ENCODE data around the gene RBM33. TPM values are rescaled to one million over a fixed set of nuclear protein-coding genes. Genes with fewer than 3 reads are reported as not detected.

Gene RBM33
- total and polyA plus RNA-seq, 4 experiments from 2014 or later = 17.2 to 167 (median 113) TPM

DNA sequence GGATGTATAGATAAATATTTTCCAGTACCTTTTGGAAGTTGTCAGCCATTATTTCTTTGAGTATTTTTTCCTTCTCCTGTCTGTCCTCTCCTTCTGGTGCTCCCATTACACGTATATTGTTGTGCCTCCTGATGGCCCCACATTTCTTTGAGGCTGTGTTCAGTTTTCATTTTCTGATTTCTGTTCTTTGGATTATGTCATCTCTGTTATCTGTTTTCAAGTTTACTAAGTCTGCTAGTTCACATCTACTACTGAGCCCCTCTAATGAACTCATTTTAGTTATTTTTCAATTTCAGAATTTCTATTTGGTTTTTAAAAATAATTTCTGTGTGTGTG, 16.3 kb downstream of the RBM33 start:
- peak overlapping the region in 3 of 7 donors; percentile 5 to 82 (median 29) for H3K27ac Mint-ChIP-seq
- H3K4me3 ChIP-seq (ENCODE audit: low read length in 2 of 2) = no peak overlapping the region

GRCh38 chr7:155662343-155663043, 18.0 kb downstream of the RBM33 start:
- H3K4me3 Mint-ChIP-seq = peak overlapping the region in 4 of 8 donors; percentile 45 to 55 (median 50)
- Histone ChIP-seq H3K4me3 (ENCODE audit: low read length in 2 of 2) (no peak overlapping the region), H3K36me3 (ENCODE audit: insufficient read depth, low read length) (no peaks in the 10 kb centered on the region), H3K9me3 (ENCODE audit: control insufficient read depth in 1 of 2, low read length in 2 of 2) (no peaks in the 10 kb centered on the region), H3K27ac (ENCODE audit: low read depth, low read length) (no peak overlapping the region), H3K4me1 (ENCODE audit: insufficient read depth, low read length) (peaks cover 85% of the 10 kb centered on the region), H3K27me3 (ENCODE audit: insufficient read depth, low read length) (no peaks in the 10 kb centered on the region)
- H3K27ac Mint-ChIP-seq = peak overlapping the region in 3 of 7 donors; percentile 22 to 38 (median 27)
- ChIA-PET CTCF (ENCODE audit: partially characterized antibody) (interaction anchor here (1.3 kb wide), 1 partner anchor 64 kb away, joined by 3 read pairs; no protein-coding TSS in a partner anchor), POLR2A (ENCODE audit: partially characterized antibody) (no interaction called here)
- peaks cover 0 to 5% (median 1%) of the 10 kb centered on the region in 8 donors for H3K9me3 Mint-ChIP-seq
- peaks cover 34 to 36% of the 10 kb centered on the region in 2 donors for H3K36me3 Mint-ChIP-seq
- no peak for DNase-seq
- H3K4me1 Mint-ChIP-seq = peaks cover 55 to 89% (median 73%) of the 10 kb centered on the region in 4 donors
- H3K27me3 Mint-ChIP-seq = no peaks in the 10 kb centered on the region
- intact Hi-C loops (cut with micrococcal nuclease) = no loop called here

More for the DNA sequence above, 16.3 kb downstream of the RBM33 start:
- H3K27me3 ChIP-seq (ENCODE audit: insufficient read depth, low read length) = no peaks in the 10 kb centered on the region
- H3K9me3 ChIP-seq (ENCODE audit: control insufficient read depth in 1 of 2, low read length in 2 of 2) = no peaks in the 10 kb centered on the region
- H3K36me3 ChIP-seq (ENCODE audit: insufficient read depth, low read length) = no peaks in the 10 kb centered on the region
- peaks cover 27 to 33% of the 10 kb centered on the region in 2 donors for H3K36me3 Mint-ChIP-seq
- no peaks in the 10 kb centered on the region for H3K27me3 Mint-ChIP-seq
- intact Hi-C loops (cut with micrococcal nuclease) = no loop called here
- POLR2A ChIA-PET (ENCODE audit: partially characterized antibody) = no interaction called here
- peaks cover 0 to 5% (median 1%) of the 10 kb centered on the region in 8 donors for H3K9me3 Mint-ChIP-seq
- DNase-seq = no peak
- no peak overlapping the region for H3K27ac ChIP-seq (ENCODE audit: low read depth, low read length)
- CTCF ChIA-PET (ENCODE audit: partially characterized antibody) = no interaction called here
- H3K4me1 Mint-ChIP-seq = peaks cover 60 to 92% (median 76%) of the 10 kb centered on the region in 4 donors
- peak overlapping the region in 7 of 8 donors; percentile 4 to 71 (median 34) for H3K4me3 Mint-ChIP-seq
- peaks cover 80% of the 10 kb centered on the region for H3K4me1 ChIP-seq (ENCODE audit: insufficient read depth, low read length)

- Mint-ChIP-seq H3K9me3 (peaks cover 0 to 5% (median 1%) of the 10 kb centered on the region in 8 donors), H3K27ac (no peak overlapping the region), H3K4me3 (peak overlapping the region in 2 of 8 donors; percentile 11 to 50), H3K4me1 (peaks cover 63 to 90% (median 75%) of the 10 kb centered on the region in 4 donors), H3K36me3 (peaks cover 36 to 39% of the 10 kb centered on the region in 2 donors), H3K27me3 (no peaks in the 10 kb centered on the region)
- no peaks in the 10 kb centered on the region for H3K27me3 ChIP-seq (ENCODE audit: insufficient read depth, low read length)
- peaks cover 81% of the 10 kb centered on the region for H3K4me1 ChIP-seq (ENCODE audit: insufficient read depth, low read length)
- no peak for DNase-seq
- POLR2A ChIA-PET (ENCODE audit: partially characterized antibody) = interaction anchor here (1.5 kb wide), 1 partner anchor 20 kb away, joined by 3 read pairs; the partner anchor contains the start of gene RBM33
- CTCF ChIA-PET (ENCODE audit: partially characterized antibody) = interaction anchor here (1.3 kb wide), 1 partner anchor 65 kb away, joined by 3 read pairs; no protein-coding TSS in a partner anchor
- no peaks in the 10 kb centered on the region for H3K36me3 ChIP-seq (ENCODE audit: insufficient read depth, low read length)
- no peak overlapping the region for H3K4me3 ChIP-seq (ENCODE audit: low read length in 2 of 2)
- no peak overlapping the region for H3K27ac ChIP-seq (ENCODE audit: low read depth, low read length)
- intact Hi-C loops (cut with micrococcal nuclease) = no loop called here
- H3K9me3 ChIP-seq (ENCODE audit: control insufficient read depth in 1 of 2, low read length in 2 of 2) = no peaks in the 10 kb centered on the region
These were observed 19.5 kb downstream of the RBM33 start for GRCh38 chr7:155663937-155664336.

DNA sequence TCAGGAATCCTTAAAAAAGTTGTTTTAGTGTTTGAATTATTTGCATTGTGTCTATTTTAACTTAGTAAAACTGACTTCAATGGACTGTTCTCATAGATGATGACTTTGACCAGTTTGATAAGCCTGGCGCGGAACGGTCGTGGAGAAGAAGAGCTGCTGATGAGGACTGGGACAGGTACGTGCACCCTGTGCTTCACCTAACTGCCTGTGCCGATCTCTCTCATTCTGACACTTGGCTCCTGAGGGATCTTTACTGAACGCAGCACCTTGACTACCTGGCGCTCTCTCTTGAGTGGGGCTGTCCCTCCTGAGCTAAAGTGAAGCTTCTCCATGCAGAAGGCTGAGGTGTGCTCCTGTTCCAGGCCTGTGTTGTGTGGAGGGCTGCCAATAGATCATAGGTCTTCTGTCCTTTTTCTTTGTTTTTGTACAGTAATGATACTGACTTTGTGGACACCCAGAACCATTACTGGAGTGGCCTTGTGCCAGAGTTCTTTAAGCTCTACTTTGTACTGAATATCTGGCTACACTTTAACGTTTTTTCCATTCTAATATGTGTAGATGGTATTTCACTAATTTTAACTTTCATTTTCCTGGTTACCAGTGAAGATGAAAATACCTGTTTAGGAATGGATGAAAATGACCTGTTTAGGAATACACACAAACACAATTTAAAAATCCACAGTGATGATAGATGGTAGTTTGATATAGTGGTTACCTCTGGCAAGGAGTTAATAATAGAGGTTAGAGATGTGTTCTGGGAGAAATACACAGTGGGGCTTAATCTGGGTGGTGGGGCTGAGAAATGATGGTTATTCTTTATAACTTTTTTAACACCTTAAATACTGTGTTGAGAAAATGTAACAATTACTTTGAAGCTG, 20.9 kb downstream of the RBM33 start:
- Histone ChIP-seq H3K4me3 (ENCODE audit: low read length in 2 of 2) (no peak overlapping the region), H3K4me1 (ENCODE audit: insufficient read depth, low read length) (peaks cover 86% of the 10 kb centered on the region), H3K36me3 (ENCODE audit: insufficient read depth, low read length) (no peaks in the 10 kb centered on the region), H3K9me3 (ENCODE audit: control insufficient read depth in 1 of 2, low read length in 2 of 2) (no peaks in the 10 kb centered on the region), H3K27me3 (ENCODE audit: insufficient read depth, low read length) (no peaks in the 10 kb centered on the region), H3K27ac (ENCODE audit: low read depth, low read length) (no peak overlapping the region)
- Mint-ChIP-seq H3K9me3 (peaks cover 0 to 5% (median 1%) of the 10 kb centered on the region in 8 donors), H3K27ac (peak overlapping the region in 4 of 7 donors; percentile 25 to 64 (median 33)), H3K4me3 (peak overlapping the region in 3 of 8 donors; percentile 11 to 43 (median 19)), H3K4me1 (peaks cover 59 to 89% (median 72%) of the 10 kb centered on the region in 4 donors), H3K27me3 (no peaks in the 10 kb centered on the region), H3K36me3 (peaks cover 26 to 43% of the 10 kb centered on the region in 2 donors)
- DNase-seq = no peak
- ChIA-PET CTCF (ENCODE audit: partially characterized antibody) (no interaction called here), POLR2A (ENCODE audit: partially characterized antibody) (interaction anchor here (1.5 kb wide), 1 partner anchor 21 kb away, joined by 3 read pairs; the partner anchor contains the start of gene RBM33)
- intact Hi-C loops (cut with micrococcal nuclease) = no loop called here

- intact Hi-C loops (cut with micrococcal nuclease) = no loop called here
- CTCF ChIA-PET (ENCODE audit: partially characterized antibody) = no interaction called here
- Histone ChIP-seq H3K9me3 (ENCODE audit: control insufficient read depth in 1 of 2, low read length in 2 of 2) (no peaks in the 10 kb centered on the region), H3K27ac (ENCODE audit: low read depth, low read length) (no peak overlapping the region), H3K27me3 (ENCODE audit: insufficient read depth, low read length) (no peaks in the 10 kb centered on the region), H3K4me1 (ENCODE audit: insufficient read depth, low read length) (peaks cover 87% of the 10 kb centered on the region), H3K4me3 (ENCODE audit: low read length in 2 of 2) (no peak overlapping the region), H3K36me3 (ENCODE audit: insufficient read depth, low read length) (no peaks in the 10 kb centered on the region)
- Mint-ChIP-seq H3K4me3 (peak overlapping the region in 2 of 8 donors; percentile 16 to 22), H3K4me1 (peaks cover 59 to 89% (median 72%) of the 10 kb centered on the region in 4 donors), H3K36me3 (peaks cover 20 to 42% of the 10 kb centered on the region in 2 donors), H3K9me3 (peaks cover 0 to under 1% (median 0%) of the 10 kb centered on the region in 8 donors), H3K27me3 (no peaks in the 10 kb centered on the region), H3K27ac (peak overlapping the region in 1 of 7 donors; percentile 17)
- POLR2A ChIA-PET (ENCODE audit: partially characterized antibody) = no interaction called here
- no peak for DNase-seq
These were observed 21.5 kb downstream of the RBM33 start for GRCh38 chr7:155665957-155666287.

DNA sequence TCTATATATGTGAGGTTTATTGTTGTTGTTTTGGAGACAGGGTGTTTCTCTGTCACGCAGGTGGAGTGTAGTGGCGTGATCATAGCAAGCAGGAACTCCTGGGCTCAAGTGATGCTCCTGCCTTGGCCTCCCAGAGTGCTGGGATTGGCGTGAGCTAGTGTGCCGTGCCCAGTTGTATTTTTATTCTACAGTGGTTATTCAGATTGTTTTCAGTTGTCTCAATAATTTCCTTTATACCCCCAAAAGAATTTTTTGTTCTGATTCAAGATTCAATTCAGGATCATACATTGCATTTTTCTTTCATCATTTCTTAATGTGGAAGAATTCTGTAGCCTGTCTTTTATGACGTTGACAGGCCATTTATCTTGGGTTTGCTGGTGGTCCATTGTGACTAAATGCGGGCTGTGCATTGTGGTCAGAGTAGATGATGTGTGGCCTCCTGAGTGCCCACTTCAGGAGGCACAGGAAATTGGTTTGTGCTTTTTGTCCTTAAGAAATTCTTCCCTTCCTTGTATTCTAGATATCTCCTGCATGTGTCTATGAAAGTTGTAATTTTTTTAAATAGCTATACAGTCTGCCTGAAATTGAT, 22.9 kb downstream of the RBM33 start:
- peaks cover 55 to 84% (median 69%) of the 10 kb centered on the region in 4 donors for H3K4me1 Mint-ChIP-seq
- no peak overlapping the region for H3K4me3 ChIP-seq (ENCODE audit: low read length in 2 of 2)
- H3K27ac Mint-ChIP-seq = peak overlapping the region in 1 of 7 donors; percentile 53
- no peaks in the 10 kb centered on the region for H3K27me3 Mint-ChIP-seq
- H3K36me3 Mint-ChIP-seq = peaks cover 12 to 41% of the 10 kb centered on the region in 2 donors
- DNase-seq = no peak
- no peaks in the 10 kb centered on the region for H3K9me3 ChIP-seq (ENCODE audit: control insufficient read depth in 1 of 2, low read length in 2 of 2)
- peak overlapping the region in 1 of 8 donors; percentile 3 for H3K4me3 Mint-ChIP-seq
- no peak overlapping the region for H3K27ac ChIP-seq (ENCODE audit: low read depth, low read length)
- CTCF ChIA-PET (ENCODE audit: partially characterized antibody) = no interaction called here
- peaks cover 78% of the 10 kb centered on the region for H3K4me1 ChIP-seq (ENCODE audit: insufficient read depth, low read length)
- no peaks in the 10 kb centered on the region for H3K36me3 ChIP-seq (ENCODE audit: insufficient read depth, low read length)
- H3K9me3 Mint-ChIP-seq = no peaks in the 10 kb centered on the region
- POLR2A ChIA-PET (ENCODE audit: partially characterized antibody) = no interaction called here
- no peaks in the 10 kb centered on the region for H3K27me3 ChIP-seq (ENCODE audit: insufficient read depth, low read length)
- intact Hi-C loops (cut with micrococcal nuclease) = no loop called here
